Measurements from ENCODE around the gene DCST2. TPM values are rescaled to one million over a fixed set of nuclear protein-coding genes. Genes with fewer than 3 reads are reported as not detected.

The DCST2 gene
- total RNA-seq, 1 experiment from 2014 or later, result 0.61 TPM

DNA sequence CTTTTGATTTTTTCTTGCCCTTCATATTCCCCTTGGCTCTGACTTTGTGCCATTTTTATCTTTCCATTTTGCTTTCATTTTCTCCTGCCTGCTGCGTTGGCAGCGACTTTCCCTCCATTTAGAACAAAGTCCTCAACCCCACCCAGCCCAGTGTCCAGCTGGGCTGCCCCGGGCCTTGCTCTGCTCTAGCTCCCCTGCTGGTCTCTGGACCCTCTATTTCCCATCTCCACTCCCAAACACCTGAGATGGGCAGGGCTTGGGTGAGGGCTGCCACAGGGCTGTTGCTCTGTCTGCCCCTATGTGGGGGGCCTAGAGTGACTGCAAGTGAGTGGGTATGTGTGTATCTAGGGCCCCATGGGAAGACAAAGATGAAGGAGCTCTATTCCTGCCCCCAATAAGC, 10.2 kb upstream of the DCST2 start:
- Histone ChIP-seq H3K27me3 (replicated peaks; ENCODE audit: control insufficient read depth, insufficient read depth, low read length) (no peaks in the 10 kb centered on the region), H3K4me1 (peaks cover 10% of the 10 kb centered on the region; the same call in 1 of the 2 replicates), H3K36me3 (ENCODE audit: control insufficient read depth, insufficient read depth, low read length) (no peaks in the 10 kb centered on the region), H3K4me3 (ENCODE audit: low read depth, low read length) (no peak overlapping the region), H3K9me3 (no peaks in the 10 kb centered on the region)
- BruUV-seq (replicated peaks), result no TSS peak
- H3K4me3 Mint-ChIP-seq (ENCODE audit: unreplicated experiment), result no peak overlapping the region
- H3K36me3 Mint-ChIP-seq (ENCODE audit: insufficient read depth, unreplicated experiment), result no peaks in the 10 kb centered on the region
- H3K27ac Mint-ChIP-seq (ENCODE audit: unreplicated experiment), result no peak overlapping the region
- CTCF ChIA-PET, result interaction anchor here (1.0 to 2.8 kb wide), 8 partner anchors 9 to 48 kb away, joined by 4 to 24 read pairs (median 10); no protein-coding TSS in a partner anchor
- H3K9me3 Mint-ChIP-seq (ENCODE audit: unreplicated experiment), result no peaks in the 10 kb centered on the region
- peaks cover 7% of the 10 kb centered on the region for H3K4me1 Mint-ChIP-seq (ENCODE audit: low read depth, unreplicated experiment)
- DNase-seq, result no peak
- POLR2A ChIA-PET, result no interaction called here
- H3K27me3 Mint-ChIP-seq (ENCODE audit: insufficient read depth, unreplicated experiment), result no peaks in the 10 kb centered on the region
- intact Hi-C loops (cut with micrococcal nuclease; ENCODE audit: unreplicated experiment), result no loop called here
- TF ChIP-seq, protein P1, sequence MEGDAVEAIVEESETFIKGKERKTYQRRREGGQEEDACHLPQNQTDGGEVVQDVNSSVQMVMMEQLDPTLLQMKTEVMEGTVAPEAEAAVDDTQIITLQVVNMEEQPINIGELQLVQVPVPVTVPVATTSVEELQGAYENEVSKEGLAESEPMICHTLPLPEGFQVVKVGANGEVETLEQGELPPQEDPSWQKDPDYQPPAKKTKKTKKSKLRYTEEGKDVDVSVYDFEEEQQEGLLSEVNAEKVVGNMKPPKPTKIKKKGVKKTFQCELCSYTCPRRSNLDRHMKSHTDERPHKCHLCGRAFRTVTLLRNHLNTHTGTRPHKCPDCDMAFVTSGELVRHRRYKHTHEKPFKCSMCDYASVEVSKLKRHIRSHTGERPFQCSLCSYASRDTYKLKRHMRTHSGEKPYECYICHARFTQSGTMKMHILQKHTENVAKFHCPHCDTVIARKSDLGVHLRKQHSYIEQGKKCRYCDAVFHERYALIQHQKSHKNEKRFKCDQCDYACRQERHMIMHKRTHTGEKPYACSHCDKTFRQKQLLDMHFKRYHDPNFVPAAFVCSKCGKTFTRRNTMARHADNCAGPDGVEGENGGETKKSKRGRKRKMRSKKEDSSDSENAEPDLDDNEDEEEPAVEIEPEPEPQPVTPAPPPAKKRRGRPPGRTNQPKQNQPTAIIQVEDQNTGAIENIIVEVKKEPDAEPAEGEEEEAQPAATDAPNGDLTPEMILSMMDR (IDR thresholded peaks at IDR 0.05; ENCODE audit: insufficient read depth in 1 of 2, low read depth in 1 of 2, low read length in 1 of 2, severe bottlenecking in 1 of 2, unreplicated experiment in 1 of 2), result no peak

- DNase-seq, result no peak
- H3K9me3 Mint-ChIP-seq (ENCODE audit: unreplicated experiment), result no peaks in the 10 kb centered on the region
- Histone ChIP-seq H3K27me3 (replicated peaks; ENCODE audit: control insufficient read depth, insufficient read depth, low read length) (no peaks in the 10 kb centered on the region), H3K4me1 (peaks cover 10% of the 10 kb centered on the region; the same call in 1 of the 2 replicates), H3K36me3 (ENCODE audit: control insufficient read depth, insufficient read depth, low read length) (no peaks in the 10 kb centered on the region), H3K4me3 (ENCODE audit: low read depth, low read length) (no peak overlapping the region), H3K9me3 (no peaks in the 10 kb centered on the region)
- no TSS peak for BruUV-seq (replicated peaks)
- H3K27me3 Mint-ChIP-seq (ENCODE audit: insufficient read depth, unreplicated experiment), result no peaks in the 10 kb centered on the region
- H3K36me3 Mint-ChIP-seq (ENCODE audit: insufficient read depth, unreplicated experiment), result no peaks in the 10 kb centered on the region
- intact Hi-C loops (cut with micrococcal nuclease; ENCODE audit: unreplicated experiment), result no loop called here
- POLR2A ChIA-PET, result no interaction called here
- peaks cover 12% of the 10 kb centered on the region for H3K4me1 Mint-ChIP-seq (ENCODE audit: low read depth, unreplicated experiment)
- H3K27ac Mint-ChIP-seq (ENCODE audit: unreplicated experiment), result no peak overlapping the region
- no peak overlapping the region for H3K4me3 Mint-ChIP-seq (ENCODE audit: unreplicated experiment)
- CTCF ChIA-PET, result interaction anchor here (1.7 to 2.8 kb wide), 4 partner anchors 14 to 48 kb away, joined by 9 to 24 read pairs (median 12); no protein-coding TSS in a partner anchor
- TF ChIP-seq, protein P1 (IDR thresholded peaks at IDR 0.05; ENCODE audit: insufficient read depth in 1 of 2, low read depth in 1 of 2, low read length in 1 of 2, severe bottlenecking in 1 of 2, unreplicated experiment in 1 of 2), result no peak
Observed at GRCh38 chr1:155043301-155043702, 9.7 kb upstream of the DCST2 start.

- Mint-ChIP-seq H3K9me3 (ENCODE audit: unreplicated experiment) (no peaks in the 10 kb centered on the region), H3K4me1 (ENCODE audit: low read depth, unreplicated experiment) (peaks cover 17% of the 10 kb centered on the region), H3K36me3 (ENCODE audit: insufficient read depth, unreplicated experiment) (no peaks in the 10 kb centered on the region), H3K27me3 (ENCODE audit: insufficient read depth, unreplicated experiment) (no peaks in the 10 kb centered on the region), H3K4me3 (ENCODE audit: unreplicated experiment) (no peak overlapping the region), H3K27ac (ENCODE audit: unreplicated experiment) (no peak overlapping the region)
- TF ChIP-seq, protein P1 (IDR thresholded peaks at IDR 0.05; ENCODE audit: insufficient read depth in 1 of 2, low read depth in 1 of 2, low read length in 1 of 2, severe bottlenecking in 1 of 2, unreplicated experiment in 1 of 2), result no peak
- Histone ChIP-seq H3K27me3 (replicated peaks; ENCODE audit: control insufficient read depth, insufficient read depth, low read length) (no peaks in the 10 kb centered on the region), H3K4me1 (peaks cover 10% of the 10 kb centered on the region; the same call in 1 of the 2 replicates), H3K4me3 (ENCODE audit: low read depth, low read length) (no peak overlapping the region), H3K9me3 (no peaks in the 10 kb centered on the region), H3K36me3 (ENCODE audit: control insufficient read depth, insufficient read depth, low read length) (no peaks in the 10 kb centered on the region)
- BruUV-seq (replicated peaks), result no TSS peak
- no peak for DNase-seq
- POLR2A ChIA-PET, result no interaction called here
- CTCF ChIA-PET, result interaction anchor here (2.2 kb wide), 1 partner anchor 25 kb away, joined by 12 read pairs; no protein-coding TSS in a partner anchor
- intact Hi-C loops (cut with micrococcal nuclease; ENCODE audit: unreplicated experiment), result no loop called here
Observed at GRCh38 chr1:155042789-155043188, 9.2 kb upstream of the DCST2 start.
